ENCODE data around the gene ZNF385C. TPM values are rescaled to one million over a fixed set of nuclear protein-coding genes. Genes with fewer than 3 reads are reported as not detected.

Gene ZNF385C
- total RNA-seq, 1 experiment from 2014 or later: 1.1 TPM

DNA sequence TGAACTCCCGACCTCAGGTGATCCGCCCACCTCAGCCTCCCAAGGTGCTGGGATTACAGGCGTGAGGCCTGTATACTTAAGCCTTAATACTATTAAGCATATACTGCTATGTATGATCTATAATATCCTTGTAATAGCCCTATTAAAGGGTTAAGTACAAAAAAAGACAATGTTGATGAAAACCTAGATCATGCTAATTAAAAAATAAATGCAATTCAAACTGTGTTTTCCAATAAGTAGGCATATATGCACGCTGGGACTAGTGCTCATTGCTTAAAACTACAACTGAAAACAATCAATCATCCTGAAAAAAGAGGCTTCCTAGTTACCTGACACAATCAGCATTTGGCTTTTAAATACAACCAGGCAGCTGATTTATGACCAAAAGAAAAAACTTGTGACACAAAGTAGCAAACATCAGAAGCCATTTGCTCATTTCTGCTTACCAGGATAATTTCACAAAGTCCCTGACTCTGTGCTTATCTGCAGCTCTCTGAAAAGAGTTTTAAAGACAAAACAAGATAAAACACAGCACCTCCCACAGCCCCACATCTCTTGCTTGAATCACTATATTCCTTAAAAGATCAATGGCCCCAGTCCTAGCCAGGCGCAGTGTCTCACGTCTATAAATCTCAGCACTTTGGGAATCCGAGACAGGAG is 11.1 kb downstream of the ZNF385C start:
- RAD21 ChIA-PET (ENCODE audit: low non-redundant PET in 1 of 2, low total read pairs in 2 of 2, uncharacterized antibody in 2 of 2, unreplicated experiment in 2 of 2): no interaction called here
- Histone ChIP-seq H3K4me1 (ENCODE audit: control insufficient read depth in 1 of 2, insufficient read depth in 2 of 2, low read length in 2 of 2) (peaks cover 15 to 30% of the 10 kb centered on the region in 2 experiments; a peak in 3 of 4 replicates), H3K27ac (ENCODE audit: low read depth, low read length) (no peak overlapping the region), H4K20me1 (ENCODE audit: insufficient read depth) (no peaks in the 10 kb centered on the region), H3K9me2 (ENCODE audit: insufficient read depth) (no peaks in the 10 kb centered on the region), H3K4me3 (replicated peaks in 1 of 2; ENCODE audit: low read depth in 1 of 2, low read length in 2 of 2) (no peak overlapping the region), H3K27me3 (ENCODE audit: insufficient read depth, low read length) (no peaks in the 10 kb centered on the region), H3K36me3 (ENCODE audit: control insufficient read depth in 1 of 2, insufficient read depth in 2 of 2, low read length in 2 of 2) (no peaks in the 10 kb centered on the region), H2AFZ (ENCODE audit: low read depth, low read length, poor library complexity, severe bottlenecking) (peak overlapping the region; percentile 19), H3K9ac (ENCODE audit: low read length) (no peak overlapping the region), H3K79me2 (ENCODE audit: insufficient read depth, low read length) (no peaks in the 10 kb centered on the region), H3K4me2 (ENCODE audit: low read length) (no peak overlapping the region), H3K9me3 (ENCODE audit: control insufficient read depth in 1 of 2, insufficient read depth in 1 of 2, low read depth in 1 of 2, low read length in 2 of 2) (no peaks in the 10 kb centered on the region)
- ATAC-seq (no peak), DNase-seq (ENCODE audit: low read depth, low spot score) (no peak)
- intact Hi-C loops (cut with micrococcal nuclease): no loop called here
- TF ChIP-seq ELF1 (IDR thresholded peaks at IDR 0.05; ENCODE audit: borderline replicate concordance, low read depth) (no peak), CEBPB (IDR thresholded peaks at IDR 0.05; ENCODE audit: low read depth) (no peak), SP1 (IDR thresholded peaks at IDR 0.05; ENCODE audit: low read depth) (no peak), SIN3A (IDR thresholded peaks at IDR 0.05; ENCODE audit: low read depth) (no peak), YY1 (IDR thresholded peaks at IDR 0.05; ENCODE audit: extremely low read depth, insufficient replicate concordance, low read depth, low read length) (no peak), POLR2A (IDR thresholded peaks at IDR 0.05; ENCODE audit: borderline replicate concordance, extremely low read depth, insufficient read depth, insufficient read length) (no peak)
- no TSS peak for BruUV-seq (replicated peaks)
- CTCF ChIA-PET: interaction anchor here (0.8 kb wide), 1 partner anchor 13 kb away, joined by 3 read pairs; no protein-coding TSS in a partner anchor
- POLR2A ChIA-PET: no interaction called here

DNA sequence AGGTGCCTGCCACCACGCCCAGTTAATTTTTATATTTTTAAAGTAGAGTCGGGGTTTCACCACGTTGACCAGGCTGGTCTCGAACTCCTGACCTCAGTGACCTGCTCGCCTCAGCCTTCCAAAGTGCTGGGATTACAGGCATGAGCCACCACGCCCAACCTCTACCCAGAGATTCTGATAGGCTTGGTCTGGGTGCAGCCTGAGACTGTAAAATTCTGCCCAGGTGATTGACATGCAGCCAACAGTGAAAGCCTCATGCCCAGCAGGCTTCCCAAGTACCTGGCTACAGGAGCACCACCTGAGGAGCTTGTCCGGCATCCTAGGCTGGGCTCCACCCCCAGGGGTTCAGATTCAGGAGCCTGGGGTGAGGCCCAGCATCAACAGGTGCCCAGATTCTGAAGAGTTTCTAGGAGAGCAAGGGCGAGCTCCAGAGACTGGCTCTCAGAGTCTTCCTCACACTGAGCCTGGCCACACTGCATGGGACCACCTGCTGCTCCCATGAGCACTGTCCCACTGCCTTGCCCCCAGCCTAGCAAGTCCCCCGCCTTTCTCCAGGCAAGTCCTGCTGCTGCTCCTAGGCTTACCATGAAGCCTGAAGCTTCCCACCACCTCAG is 16.6 kb downstream of the ZNF385C start:
- BruUV-seq (replicated peaks): no TSS peak
- no peaks in the 10 kb centered on the region for H3K36me3 ChIP-seq (ENCODE audit: control insufficient read depth in 1 of 2, insufficient read depth in 2 of 2, low read length in 2 of 2)
- no peaks in the 10 kb centered on the region for H3K27me3 ChIP-seq (ENCODE audit: insufficient read depth, low read length)
- H3K4me3 ChIP-seq (replicated peaks in 1 of 2; ENCODE audit: low read depth in 1 of 2, low read length in 2 of 2): no peak overlapping the region
- H3K27ac ChIP-seq (ENCODE audit: low read depth, low read length): no peak overlapping the region
- peak overlapping the region; percentile 56 for H3K4me2 ChIP-seq (ENCODE audit: low read length)
- ChIA-PET POLR2A (no interaction called here), RAD21 (ENCODE audit: low non-redundant PET in 1 of 2, low total read pairs in 2 of 2, uncharacterized antibody in 2 of 2, unreplicated experiment in 2 of 2) (no interaction called here), CTCF (no interaction called here)
- DNase-seq (ENCODE audit: low read depth, low spot score) (no peak), ATAC-seq (peak; percentile 52)
- intact Hi-C loops (cut with micrococcal nuclease): no loop called here
- no peaks in the 10 kb centered on the region for H4K20me1 ChIP-seq (ENCODE audit: insufficient read depth)
- no peaks in the 10 kb centered on the region for H3K9me3 ChIP-seq (ENCODE audit: control insufficient read depth in 1 of 2, insufficient read depth in 1 of 2, low read depth in 1 of 2, low read length in 2 of 2)
- H3K9me2 ChIP-seq (ENCODE audit: insufficient read depth): no peaks in the 10 kb centered on the region
- no peaks in the 10 kb centered on the region for H3K79me2 ChIP-seq (ENCODE audit: insufficient read depth, low read length)
- TF ChIP-seq, protein P1, sequence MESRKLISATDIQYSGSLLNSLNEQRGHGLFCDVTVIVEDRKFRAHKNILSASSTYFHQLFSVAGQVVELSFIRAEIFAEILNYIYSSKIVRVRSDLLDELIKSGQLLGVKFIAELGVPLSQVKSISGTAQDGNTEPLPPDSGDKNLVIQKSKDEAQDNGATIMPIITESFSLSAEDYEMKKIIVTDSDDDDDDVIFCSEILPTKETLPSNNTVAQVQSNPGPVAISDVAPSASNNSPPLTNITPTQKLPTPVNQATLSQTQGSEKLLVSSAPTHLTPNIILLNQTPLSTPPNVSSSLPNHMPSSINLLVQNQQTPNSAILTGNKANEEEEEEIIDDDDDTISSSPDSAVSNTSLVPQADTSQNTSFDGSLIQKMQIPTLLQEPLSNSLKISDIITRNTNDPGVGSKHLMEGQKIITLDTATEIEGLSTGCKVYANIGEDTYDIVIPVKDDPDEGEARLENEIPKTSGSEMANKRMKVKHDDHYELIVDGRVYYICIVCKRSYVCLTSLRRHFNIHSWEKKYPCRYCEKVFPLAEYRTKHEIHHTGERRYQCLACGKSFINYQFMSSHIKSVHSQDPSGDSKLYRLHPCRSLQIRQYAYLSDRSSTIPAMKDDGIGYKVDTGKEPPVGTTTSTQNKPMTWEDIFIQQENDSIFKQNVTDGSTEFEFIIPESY (IDR thresholded peaks at IDR 0.05; ENCODE audit: extremely low read depth, insufficient replicate concordance, low read length): no peak
- no peak for TF ChIP-seq YY1 (IDR thresholded peaks at IDR 0.05; ENCODE audit: extremely low read depth, insufficient replicate concordance, low read depth, low read length)
- TF ChIP-seq JUND (IDR thresholded peaks at IDR 0.05): no peak
- no peak for TF ChIP-seq POLR2AphosphoS5 (IDR thresholded peaks at IDR 0.05; ENCODE audit: low read depth, low read length)
- TF ChIP-seq POLR2A (IDR thresholded peaks at IDR 0.05; ENCODE audit: borderline replicate concordance, extremely low read depth, insufficient read depth, insufficient read length): no peak
- TF ChIP-seq RAD21 (IDR thresholded peaks at IDR 0.05; ENCODE audit: low read depth): no peak
- TF ChIP-seq ELF1 (IDR thresholded peaks at IDR 0.05; ENCODE audit: borderline replicate concordance, low read depth): no peak
- no peak for TF ChIP-seq EZH2 (IDR thresholded peaks at IDR 0.05)
- TF ChIP-seq EZH2phosphoT487 (IDR thresholded peaks at IDR 0.05; ENCODE audit: borderline replicate concordance): no peak
- H2AFZ ChIP-seq (ENCODE audit: low read depth, low read length, poor library complexity, severe bottlenecking): no peak overlapping the region
- H3K4me1 ChIP-seq (ENCODE audit: control insufficient read depth in 1 of 2, insufficient read depth in 2 of 2, low read length in 2 of 2): peaks cover 11 to 21% of the 10 kb centered on the region in 2 experiments; a peak in 3 of 4 replicates
- no peak overlapping the region for H3K9ac ChIP-seq (ENCODE audit: low read length)
